DMS 273 (cell line): Measurements from ENCODE around the gene ACTN4.
A peak's percentile ranks its signal among the peaks of the same experiment; 100 is the strongest.
"Not testable (repeated sequence)": the region's sequence is repeated elsewhere in the genome, so short reads cannot be mapped to it uniquely, and the experiment has no call there.

Experiments used
- DNase-seq: peaks from one replicate; lab custom pipeline; 2025; ENCODE audit not compliant: unreplicated experiment; lab: John Stamatoyannopoulos, UW

ACTN4 gene

DNA sequence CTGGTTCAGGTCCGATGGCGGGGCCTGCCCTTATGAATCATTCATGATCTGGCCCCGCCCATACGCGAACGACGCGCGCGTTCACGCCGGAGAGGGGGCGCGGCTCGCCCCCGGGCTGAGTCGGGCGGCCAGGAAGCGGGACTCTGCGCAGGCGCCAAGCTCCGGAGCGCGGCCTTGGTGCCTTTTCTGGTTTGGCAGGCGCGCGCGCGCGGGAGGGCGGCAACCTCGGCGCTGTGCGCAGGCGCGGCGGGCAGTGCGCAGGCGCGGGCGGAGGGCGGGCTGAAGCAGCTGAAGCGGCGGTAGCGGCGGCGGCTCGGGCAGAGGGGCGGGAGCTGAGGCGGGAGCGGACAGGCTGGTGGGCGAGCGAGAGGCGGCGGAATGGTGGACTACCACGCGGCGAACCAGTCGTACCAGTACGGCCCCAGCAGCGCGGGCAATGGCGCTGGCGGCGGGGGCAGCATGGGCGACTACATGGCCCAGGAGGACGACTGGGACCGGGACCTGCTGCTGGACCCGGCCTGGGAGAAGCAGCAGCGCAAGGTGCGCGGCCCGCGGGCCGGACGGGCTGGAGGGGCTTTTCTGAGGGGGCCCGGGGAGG, at the start of gene ACTN4:
Gene ACTN4 (plus strand): TSS at position 282 of the 598 bp plus-strand sequence. CDS start 97 bp downstream, at position 379.
- DNase-seq: peak; percentile 99

GRCh38 chr19:38599722-38600121, 47.7 kb upstream of the ACTN4 start:
- no peak for DNase-seq

GRCh38 chr19:38602856-38603255, 44.6 kb upstream of the ACTN4 start:
- not testable (repeated sequence) for DNase-seq

- DNase-seq: no peak
These were observed 41.3 kb upstream of the ACTN4 start for GRCh38 chr19:38606131-38606530.

- DNase-seq: no peak
These were observed 33.2 kb upstream of the ACTN4 start for GRCh38 chr19:38614289-38614688.

DNA sequence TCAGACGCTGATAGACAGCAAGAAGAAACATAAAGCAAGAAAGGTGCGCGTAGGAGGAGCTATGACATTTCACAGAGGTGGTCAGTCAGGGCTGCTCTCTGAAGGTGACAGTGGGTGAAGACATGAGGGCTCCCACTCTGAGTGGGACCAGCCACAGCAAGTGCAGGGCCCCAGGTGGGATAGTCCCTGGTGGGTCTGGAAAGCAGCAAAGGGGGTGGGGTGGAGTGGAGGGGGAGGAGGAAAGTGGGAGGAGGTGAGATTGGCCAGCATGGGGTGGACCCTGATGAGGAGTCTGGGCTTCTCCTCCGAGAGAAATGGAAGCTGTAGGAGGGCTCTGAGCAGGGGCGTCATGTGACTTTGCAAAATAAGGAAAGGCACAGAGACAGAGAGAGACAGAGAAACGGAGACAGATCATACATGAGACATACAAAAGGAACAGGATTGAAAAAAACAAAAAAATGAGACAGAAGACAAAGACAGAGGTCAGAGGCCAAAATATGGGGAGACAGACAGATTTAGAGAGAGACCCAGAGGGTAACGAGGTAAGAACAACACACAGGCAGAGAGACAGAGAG, 32.4 kb upstream of the ACTN4 start:
- DNase-seq: no peak

DNA sequence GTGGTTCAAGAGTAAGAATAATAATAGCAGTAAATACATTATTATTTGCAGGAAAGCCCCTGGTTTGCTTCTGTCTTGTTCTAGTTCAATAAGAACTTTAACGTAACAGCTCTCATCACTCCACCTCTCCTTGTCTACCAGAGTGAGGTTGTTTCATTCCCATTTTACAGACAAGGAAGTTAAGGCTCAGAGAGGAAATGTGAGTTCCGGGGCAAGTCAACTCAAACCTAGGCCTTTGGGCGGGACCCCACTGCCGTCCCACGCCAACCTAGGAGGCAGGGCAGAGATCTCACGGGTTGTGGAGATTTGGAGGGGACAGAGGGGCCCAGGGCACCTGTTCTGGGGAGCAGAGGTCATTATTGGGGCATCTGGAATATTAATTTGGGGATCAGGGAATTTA, 31.2 kb upstream of the ACTN4 start:
- no peak for DNase-seq

GRCh38 chr19:38617283-38617763, 30.1 kb upstream of the ACTN4 start:
- no peak for DNase-seq

DNA sequence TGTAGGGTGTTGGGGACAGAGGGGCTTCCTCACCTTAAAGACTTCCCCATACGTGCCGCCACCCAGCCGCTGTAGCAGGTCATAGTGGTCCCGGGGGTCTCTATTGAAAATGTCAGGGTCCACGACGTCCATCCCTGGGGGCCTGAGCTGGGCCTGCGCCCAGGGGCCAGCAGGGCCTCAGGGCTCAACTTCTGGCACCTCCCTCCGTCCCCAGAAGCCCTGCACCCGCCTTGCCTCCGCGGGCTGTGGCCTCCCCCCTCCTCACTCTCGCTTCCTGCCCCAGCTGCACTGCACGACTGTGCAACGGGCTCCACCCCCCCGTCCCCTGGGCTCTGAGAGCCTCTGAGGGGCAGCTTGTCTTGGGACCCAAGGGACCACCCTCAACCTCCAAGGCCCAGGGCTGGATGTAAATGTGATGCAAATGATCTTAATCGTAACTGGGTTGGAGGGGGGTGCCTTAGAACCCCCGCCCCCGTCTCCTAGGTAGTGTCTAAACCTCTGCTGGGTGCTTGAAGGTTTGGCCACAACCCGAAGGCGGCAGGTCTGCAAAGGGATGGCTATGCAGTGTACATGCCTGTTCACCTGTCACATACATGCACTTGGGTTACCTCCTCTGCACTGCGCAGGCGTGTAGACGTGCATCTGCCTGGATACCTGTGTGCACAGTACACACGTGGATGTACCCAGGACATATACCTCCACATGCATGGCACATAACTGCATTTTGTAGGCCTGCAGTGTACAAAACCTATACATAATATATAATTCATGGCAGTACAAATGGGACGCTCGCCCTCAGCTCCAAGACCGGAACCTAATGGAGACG, 29.5 kb upstream of the ACTN4 start, which contains the start of gene MAP4K1:
Gene MAP4K1 (minus strand): TSS at position 190 of the 826 bp plus-strand sequence. CDS start 58 bp downstream, at position 132.
- no peak for DNase-seq

DNA sequence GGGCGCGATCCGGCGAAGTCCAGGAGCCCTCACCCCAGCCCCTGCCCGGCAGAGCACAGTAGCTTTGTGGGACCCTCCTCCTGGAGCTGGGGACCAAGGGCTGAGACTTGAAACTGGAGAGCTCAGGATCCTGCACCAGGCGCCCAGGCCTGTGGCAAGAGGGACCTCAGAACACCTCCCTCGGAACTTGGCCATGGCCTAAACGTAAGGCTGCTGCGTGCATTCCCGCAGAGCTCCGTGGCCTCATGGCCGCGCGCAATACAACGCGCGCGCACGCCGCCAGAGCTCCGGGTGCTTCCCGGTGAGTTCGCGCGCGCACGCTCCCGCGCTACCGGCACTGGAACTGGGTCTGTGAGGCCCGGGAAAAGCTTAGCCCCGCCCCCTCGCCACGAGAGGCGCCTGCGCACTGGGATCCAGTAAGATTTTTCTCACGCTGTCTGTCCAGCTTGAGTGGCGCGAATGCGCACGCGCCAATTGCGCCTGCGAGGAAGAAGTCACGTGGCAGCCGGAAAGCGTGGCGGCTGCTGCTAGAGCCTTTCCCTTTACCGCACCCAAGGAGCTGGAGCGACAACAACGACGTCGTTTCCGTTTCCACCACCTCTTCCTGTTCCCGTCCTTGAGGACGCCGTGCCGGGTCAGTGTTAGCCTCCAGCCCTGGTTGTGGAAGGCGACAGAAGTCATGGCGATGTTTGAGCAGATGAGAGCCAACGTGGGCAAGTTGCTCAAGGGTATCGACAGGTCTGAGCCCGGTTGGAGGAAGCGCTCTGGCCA, 28.7 kb upstream of the ACTN4 start, which contains the start of gene EIF3K:
Gene EIF3K (plus strand): TSS at position 599 of the 771 bp plus-strand sequence. CDS start 81 bp downstream, at position 680.
- peak; percentile 100 for DNase-seq

DNA sequence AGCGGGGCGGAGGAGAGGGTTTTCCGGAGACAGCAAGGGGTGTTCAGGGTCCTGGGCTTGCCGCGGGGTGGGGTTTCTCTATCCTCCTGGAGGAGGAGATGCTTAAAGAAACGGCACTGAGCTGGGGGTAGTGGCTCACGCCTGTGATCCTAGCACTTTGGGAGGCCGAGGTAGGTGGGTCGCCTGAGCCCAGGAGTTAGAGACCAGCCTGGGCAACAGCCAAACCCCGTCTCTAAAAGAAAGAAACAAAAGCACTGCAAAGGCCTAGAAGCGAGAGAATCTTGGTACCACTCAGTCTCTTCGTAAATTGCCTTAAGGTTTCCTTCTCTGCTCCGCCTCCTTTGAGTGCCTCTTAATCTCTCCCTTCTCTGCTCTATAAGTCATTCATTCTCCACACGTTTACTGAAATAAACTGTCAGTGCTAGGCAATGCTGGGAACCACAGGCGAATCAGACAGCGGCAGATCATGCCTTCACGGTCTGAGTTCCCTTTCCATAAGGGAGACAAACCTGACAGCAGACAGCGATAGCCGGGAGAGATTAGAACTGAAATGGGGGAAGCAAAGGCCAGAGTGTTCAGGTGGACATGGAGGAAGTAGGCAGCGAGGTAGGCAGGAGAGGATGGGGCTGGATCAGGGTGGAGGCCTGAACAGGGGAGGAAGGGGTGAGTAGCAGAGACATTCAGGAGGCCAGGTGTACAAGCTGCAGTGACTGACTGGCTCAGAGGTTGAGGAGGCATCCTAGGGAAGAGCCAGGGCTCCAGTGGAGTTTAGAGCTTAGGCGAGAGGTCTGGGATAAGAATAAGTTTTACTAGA, 27.9 kb upstream of the ACTN4 start:
- no peak for DNase-seq

DNA sequence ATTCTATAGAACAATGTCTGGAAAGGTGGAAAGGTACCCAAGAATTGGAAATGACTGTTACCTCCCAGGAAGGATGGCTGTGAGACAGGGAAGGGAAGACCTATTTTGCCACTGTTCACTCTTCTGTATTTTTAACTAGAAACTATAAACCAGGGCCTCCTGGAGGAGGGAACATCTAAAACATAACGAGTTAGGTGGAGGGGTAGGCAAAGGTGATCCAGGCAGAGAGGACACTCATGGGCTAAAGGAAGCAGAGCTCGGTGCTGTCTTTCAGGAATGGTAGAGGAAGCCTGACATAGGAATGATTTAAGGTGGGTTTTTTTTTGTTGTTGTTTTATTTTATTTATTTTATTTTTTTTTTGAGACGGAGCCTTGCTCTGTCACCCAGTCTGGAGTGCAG, 22.6 kb upstream of the ACTN4 start:
- no peak for DNase-seq

DNA sequence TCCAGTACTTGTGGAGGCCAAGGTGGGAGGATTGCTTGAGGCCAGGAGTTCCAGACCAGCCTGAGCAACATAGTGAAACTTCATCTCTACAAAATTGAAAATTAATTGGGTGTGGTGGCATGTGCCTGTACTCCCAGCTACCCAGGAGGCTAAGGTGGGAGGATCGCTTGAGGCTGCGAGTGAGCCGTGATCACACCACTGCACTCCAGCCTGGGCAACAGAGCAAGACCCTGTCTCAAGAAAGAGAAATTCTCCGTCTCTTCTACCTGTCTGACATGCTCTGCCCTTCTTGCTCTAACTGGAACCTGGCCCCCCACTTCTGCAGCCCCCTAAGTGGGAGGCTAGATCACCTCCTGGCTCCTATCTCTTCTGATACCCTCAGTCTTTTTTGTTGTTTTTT, 21.0 kb upstream of the ACTN4 start:
- DNase-seq: no peak

GRCh38 chr19:38629568-38629967, 17.9 kb upstream of the ACTN4 start:
- DNase-seq: no peak

GRCh38 chr19:38631301-38631700, 16.1 kb upstream of the ACTN4 start:
- not testable (repeated sequence) for DNase-seq

GRCh38 chr19:38631811-38632475, 15.5 kb upstream of the ACTN4 start:
- DNase-seq: not testable (repeated sequence)

DNA sequence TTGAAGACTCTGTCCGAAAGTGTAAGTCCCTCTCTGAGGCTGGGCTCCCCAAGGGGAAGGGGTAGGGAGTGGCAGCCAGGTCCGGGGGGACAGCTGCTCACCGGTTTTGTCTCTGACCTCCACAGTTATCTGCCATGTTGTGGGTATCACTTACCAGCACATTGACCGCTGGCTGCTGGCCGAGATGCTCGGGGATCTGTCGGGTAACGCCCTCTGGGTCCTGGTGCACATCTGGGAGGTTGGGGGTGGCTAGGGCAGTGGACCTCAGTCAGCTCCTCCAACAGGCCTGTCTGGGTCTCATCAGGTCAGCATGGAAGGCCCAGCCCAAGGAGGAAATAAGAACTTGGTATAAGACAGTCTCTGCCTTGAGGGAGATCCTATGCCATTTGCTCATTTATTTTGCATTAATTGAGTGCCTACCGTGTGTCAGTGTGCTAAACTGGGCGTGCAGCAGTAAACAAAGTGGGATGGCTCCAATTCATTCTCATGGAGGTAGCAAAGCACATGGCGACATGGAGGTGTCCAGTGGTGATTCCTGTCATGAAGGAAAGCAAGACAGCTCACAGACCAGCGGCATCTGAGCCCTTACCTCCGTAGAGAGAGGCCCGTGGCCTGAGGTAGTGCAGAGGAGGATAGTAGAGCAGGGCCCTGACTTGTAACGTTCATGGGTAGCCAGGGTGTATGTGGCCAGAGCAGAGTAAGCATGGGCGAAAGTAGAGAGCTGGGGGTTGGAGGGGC, 14.8 kb upstream of the ACTN4 start:
- no peak for DNase-seq

DNA sequence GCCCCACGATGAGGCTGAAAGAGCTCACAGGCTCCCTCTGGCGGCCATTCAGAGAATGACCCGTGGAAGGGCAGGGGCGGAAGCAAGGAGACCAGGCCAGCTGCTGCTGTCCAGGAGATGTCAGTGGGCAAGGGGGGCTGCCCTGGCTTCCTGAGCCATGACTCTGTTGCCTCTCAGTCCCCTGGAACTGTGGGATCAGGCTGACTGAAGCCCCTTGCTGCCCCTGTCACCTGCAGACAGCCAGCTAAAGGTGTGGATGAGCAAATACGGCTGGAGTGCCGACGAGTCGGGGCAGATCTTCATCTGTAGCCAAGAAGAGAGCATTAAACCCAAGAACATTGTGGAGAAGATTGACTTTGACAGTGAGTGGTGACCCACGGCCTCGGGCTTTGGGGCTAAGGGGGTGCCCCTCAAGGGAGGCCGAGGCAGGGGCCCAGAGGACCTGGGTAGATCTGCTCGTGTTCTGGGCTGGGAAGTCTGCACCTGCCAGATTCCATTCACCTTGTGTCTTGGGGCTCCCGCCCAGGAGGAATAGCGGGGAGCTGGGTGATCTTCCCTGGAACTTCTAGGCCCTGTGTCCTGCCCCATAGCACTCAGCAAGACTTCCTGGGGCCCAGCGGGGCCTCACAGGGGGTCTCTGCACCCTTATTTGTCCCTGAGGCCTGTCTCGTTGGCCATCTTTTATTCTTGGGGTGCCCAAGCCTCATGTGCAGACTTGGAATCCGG, 12.5 kb upstream of the ACTN4 start:
- peak; percentile 85 for DNase-seq
